GM18867 (cell line): ENCODE results near the gene SLC6A4.
"Not testable (repeated sequence)": the region's sequence is repeated elsewhere in the genome, so short reads cannot be mapped to it uniquely, and the experiment has no call there.

Experiments
- ATAC-seq: cut with Tn5 transposase; IDR thresholded peaks from one replicate; pipeline ENCODE4 v1.9.1; 2021; ENCODE audit warnings: mild to moderate bottlenecking, moderate library complexity; ENCODE audit not compliant: unreplicated experiment

SLC6A4 gene

GRCh38 chr17:30220414-30220813, 15.1 kb downstream of the SLC6A4 start:
- ATAC-seq = no peak

GRCh38 chr17:30219833-30220232, 15.7 kb downstream of the SLC6A4 start:
- no peak for ATAC-seq

- ATAC-seq = no peak
Measured at GRCh38 chr17:30219315-30219714, 16.2 kb downstream of the SLC6A4 start.

- ATAC-seq = no peak
Measured at GRCh38 chr17:30218799-30219198, 16.7 kb downstream of the SLC6A4 start.

GRCh38 chr17:30217746-30218245, 17.7 kb downstream of the SLC6A4 start:
- no peak for ATAC-seq

- no peak for ATAC-seq
Measured at GRCh38 chr17:30217054-30217453, 18.4 kb downstream of the SLC6A4 start.

GRCh38 chr17:30212750-30213149, 22.7 kb downstream of the SLC6A4 start:
- ATAC-seq = peak; percentile 76

- no peak for ATAC-seq
Measured at GRCh38 chr17:30211371-30211770, 24.1 kb downstream of the SLC6A4 start.

- ATAC-seq = no peak
Measured at GRCh38 chr17:30210901-30211300, 24.6 kb downstream of the SLC6A4 start.

- no peak for ATAC-seq
Measured at GRCh38 chr17:30210366-30210765, 25.1 kb downstream of the SLC6A4 start.

- no peak for ATAC-seq
Measured at GRCh38 chr17:30209930-30210329, 25.6 kb downstream of the SLC6A4 start.

GRCh38 chr17:30208214-30208613, 27.3 kb downstream of the SLC6A4 start:
- ATAC-seq = no peak

GRCh38 chr17:30207655-30208054, 27.8 kb downstream of the SLC6A4 start:
- ATAC-seq = no peak

- ATAC-seq = no peak
Measured at GRCh38 chr17:30203471-30203981, 32.0 kb downstream of the SLC6A4 start.

- ATAC-seq = not testable (repeated sequence)
Measured at GRCh38 chr17:30200656-30201055, 34.8 kb downstream of the SLC6A4 start.

GRCh38 chr17:30200106-30200505, 35.4 kb downstream of the SLC6A4 start:
- ATAC-seq = no peak

- no peak for ATAC-seq
Measured at GRCh38 chr17:30199600-30199999, 35.9 kb downstream of the SLC6A4 start.

- ATAC-seq = no peak
Measured at GRCh38 chr17:30197416-30197815, 38.1 kb downstream of the SLC6A4 start.

GRCh38 chr17:30196504-30196903, 39.0 kb downstream of the SLC6A4 start:
- no peak for ATAC-seq

- no peak for ATAC-seq
Measured at GRCh38 chr17:30191072-30191471, 44.4 kb downstream of the SLC6A4 start.

GRCh38 chr17:30188211-30188939, 47.1 kb downstream of the SLC6A4 start:
- ATAC-seq = no peak

GRCh38 chr17:30187573-30187972, 47.9 kb downstream of the SLC6A4 start:
- no peak for ATAC-seq

GRCh38 chr17:30186761-30187160, 48.7 kb downstream of the SLC6A4 start:
- ATAC-seq = no peak
